K562 (cell line): ENCODE data around the gene CELSR1. TPM values are rescaled to one million over a fixed set of nuclear protein-coding genes. Genes with fewer than 3 reads are reported as not detected.

ENCODE experiments used
- CAMTA2 ChIP-seq: fragments of 250-450 bp; sonication (Bioruptor Pico); conservative IDR thresholded peaks from 2 replicates; pipeline ENCODE4 v1.5.1; 2022
- HNRNPLL ChIP-seq: fragments of 200-400 bp; formaldehyde crosslinking; IDR thresholded peaks from 2 replicates; pipeline ENCODE4 v1.6.1; 2017; ENCODE audit warnings: low read length, low read depth, mild to moderate bottlenecking; ENCODE audit not compliant: poor library complexity, severe bottlenecking
- JUN ChIP-seq, 2 experiments: sonication (generic) in 1 of 2; formaldehyde crosslinking in 1 of 2; IDR thresholded peaks; 2 replicates each; pipeline versions ENCODE4 v1.6.1 to v1.8.0; 2012 to 2022; ENCODE audit warnings: borderline replicate concordance in 2 of 2, mild to moderate bottlenecking in 2 of 2, improper control_type of control experiment in 1 of 2, low read depth in 1 of 2, low read length in 1 of 2, missing genetic modification reagents in 1 of 2
- MNT ChIP-seq, 2 experiments: fragments of 450-650 bp; conservative IDR thresholded peaks; 2 replicates each; pipeline ENCODE4 v1.6.1; 2017; ENCODE audit warnings: mild to moderate bottlenecking in 2 of 2, moderate library complexity in 2 of 2
- NFE2L1 ChIP-seq: fragments of 450-650 bp; IDR thresholded peaks from 2 replicates; pipeline ENCODE4 v1.6.1; 2016; ENCODE audit warnings: missing genetic modification characterization, low read depth, mild to moderate bottlenecking, missing compliant biosample characterization, moderate library complexity, borderline replicate concordance
- RNF2 ChIP-seq: sonication (generic); IDR thresholded peaks from 2 replicates; pipeline ENCODE4 v1.6.1; 2016
- TEAD4 ChIP-seq, 2 experiments: sonication (generic) in 1 of 2; formaldehyde crosslinking in 1 of 2; IDR thresholded peaks; 2 replicates each; pipeline versions ENCODE4 v1.6.1 to v1.8.0; 2012 to 2022; ENCODE audit warnings: borderline replicate concordance in 1 of 2, inconsistent platforms in 1 of 2, low read length in 1 of 2, mild to moderate bottlenecking in 1 of 2, missing genetic modification reagents in 1 of 2
- ZNF354B ChIP-seq: fragments of 250-450 bp; sonication (Bioruptor Pico); IDR thresholded peaks from 2 replicates; pipeline ENCODE4 v1.4.0; 2020
- ZNF384 ChIP-seq: IDR thresholded peaks from 2 replicates; pipeline ENCODE4 v1.6.1; 2012; ENCODE audit warnings: low read depth, low read length, improper control_type of control experiment
- ZNF785 ChIP-seq: fragments of 250-450 bp; sonication (Bioruptor Pico); IDR thresholded peaks from 2 replicates; pipeline ENCODE4 v1.4.0; 2020; ENCODE audit warnings: mild to moderate bottlenecking
- polyA plus RNA-seq, 8 experiments: library from polyadenylated mRNA; depleted of rRNA in 4 of 8; stranded (reverse) in 5 of 8; unstranded in 3 of 8; fragments of >200 nt; fragmentation: Nextera tagmentation in 2 of 8; fragmentation: Illumina TruSeq in 1 of 8; extraction: Ambion mirVana in 2 of 8; extraction: Trizol in 1 of 8; gene quantifications; 2 replicates each; pipeline versions ENCODE4 v1.2.1 to v1.2.3, GENCODE V29; 2011 to 2014; ENCODE audit warnings: inconsistent platforms in 1 of 8, missing spikeins in 1 of 8
- total RNA-seq, 7 experiments: library from RNA; depleted of rRNA in 6 of 7; stranded (reverse); fragments of >200 nt in 6 of 7; fragmentation: Illumina TruSeq in 2 of 7; extraction: Trizol in 2 of 7; gene quantifications; 2 replicates each; pipeline versions ENCODE4 v1.2.1 to v1.2.3, GENCODE V29; 2011 to 2021; ENCODE audit warnings: low replicate concordance in 1 of 7

Gene CELSR1
- total and polyA plus RNA-seq, 9 of the 15 experiments (the other 6 are each of a cell fraction or from before 2014, with no cell fraction given): under 0.01 to 0.09 TPM; not detected in 7

DNA sequence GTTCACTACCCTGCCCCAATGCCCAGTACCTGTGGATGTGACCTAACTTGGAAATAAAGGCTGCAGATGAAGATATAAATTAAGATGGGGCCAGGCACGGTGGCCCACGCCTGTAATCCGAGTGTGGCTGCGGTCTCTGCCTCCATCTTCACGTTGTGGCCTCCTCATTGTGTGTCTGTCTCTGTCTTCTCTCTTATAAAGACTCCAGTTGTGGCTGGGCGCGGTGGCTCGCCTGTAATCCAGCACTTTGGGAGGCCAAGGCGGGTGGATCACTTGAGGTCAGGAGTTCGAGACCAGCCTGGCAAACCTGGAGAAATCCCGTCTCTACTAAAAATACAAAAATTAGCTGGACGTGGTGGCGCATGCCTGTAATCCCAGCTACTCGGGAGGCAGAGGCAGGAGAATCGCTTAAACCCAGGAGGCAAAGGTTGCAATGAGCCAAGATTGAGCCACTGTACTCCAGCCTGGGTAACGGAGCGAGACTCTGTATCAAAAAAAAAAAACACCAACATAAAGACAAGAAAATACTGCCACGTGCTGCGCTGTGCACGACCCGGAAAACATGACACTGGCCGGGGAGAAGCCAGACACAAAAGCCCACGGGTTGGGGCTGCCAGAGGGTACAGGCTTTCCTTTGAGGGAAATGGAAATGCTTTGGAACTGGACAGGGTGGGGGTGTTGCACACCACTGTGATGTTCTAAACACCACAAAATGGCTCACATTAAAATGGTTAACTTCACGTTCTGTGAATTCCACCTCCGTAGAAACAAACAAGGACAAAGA, 18.7 kb downstream of the CELSR1 start (continued):
- TF ChIP-seq MNT (conservative IDR thresholded peaks at IDR 0.05): no peak
- TF ChIP-seq ZNF354B (CRISPR knock-in tag): no peak
- no peak for TF ChIP-seq NFE2L1
- TF ChIP-seq HNRNPLL: no peak
- TF ChIP-seq ZNF384: no peak
- no peak for TF ChIP-seq ZNF785 (CRISPR knock-in tag)
- no peak for TF ChIP-seq JUN (IDR thresholded peaks at IDR 0.05; ENCODE audit: borderline replicate concordance, low read depth, low read length)
- TF ChIP-seq JUN (CRISPR knock-in tag; IDR thresholded peaks at IDR 0.05; ENCODE audit: borderline replicate concordance): no peak
- TF ChIP-seq RNF2: no peak
- TF ChIP-seq CAMTA2 (CRISPR knock-in tag): no peak
- TF ChIP-seq TEAD4 (IDR thresholded peaks at IDR 0.05; ENCODE audit: low read length): no peak
- TF ChIP-seq TEAD4 (CRISPR knock-in tag; IDR thresholded peaks at IDR 0.05; ENCODE audit: borderline replicate concordance): no peak
